HG02759 (cell line): ENCODE data around the gene SEMA7A.

Experiments used
- ATAC-seq: cut with Tn5 transposase; IDR thresholded peaks from one replicate; pipeline ENCODE4 v1.9.1; 2021; ENCODE audit warnings: mild to moderate bottlenecking, moderate library complexity; ENCODE audit not compliant: unreplicated experiment

SEMA7A gene

DNA sequence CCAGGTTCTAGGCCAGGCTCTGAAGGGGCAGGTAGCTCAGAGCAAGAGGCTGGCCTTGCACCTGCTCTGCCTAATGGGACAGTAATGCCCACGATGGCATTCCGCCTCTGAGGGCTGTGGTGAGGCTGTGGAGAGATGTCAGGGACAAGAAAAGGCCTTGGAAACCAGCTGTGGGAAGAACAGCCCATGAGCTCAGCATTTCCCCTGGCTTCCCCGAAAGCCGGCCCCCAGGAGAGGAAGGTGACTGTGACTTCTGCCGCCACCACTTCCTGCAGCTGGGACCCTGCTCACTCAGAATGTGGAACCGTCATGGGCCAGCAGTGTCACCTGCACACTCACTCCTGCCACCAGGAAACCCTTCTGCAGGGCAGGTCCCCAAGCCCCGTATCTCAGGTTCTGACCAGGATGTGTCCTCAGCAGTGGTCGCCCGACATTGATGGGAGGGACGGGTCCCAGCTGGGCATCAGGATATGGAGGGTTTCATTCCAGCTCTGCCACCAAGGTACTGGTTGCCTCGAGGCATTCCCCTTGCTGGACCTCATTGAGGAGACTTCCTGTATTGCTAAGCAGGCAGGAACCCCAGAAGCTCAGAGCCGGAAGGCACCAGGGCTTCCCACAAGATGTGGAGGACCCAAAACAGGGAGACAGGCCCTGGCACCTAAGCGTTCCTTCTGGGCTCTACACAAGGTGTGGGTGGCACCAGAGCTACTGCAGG lies 30.7 kb downstream of the SEMA7A start:
- peak; percentile 32 for ATAC-seq

DNA sequence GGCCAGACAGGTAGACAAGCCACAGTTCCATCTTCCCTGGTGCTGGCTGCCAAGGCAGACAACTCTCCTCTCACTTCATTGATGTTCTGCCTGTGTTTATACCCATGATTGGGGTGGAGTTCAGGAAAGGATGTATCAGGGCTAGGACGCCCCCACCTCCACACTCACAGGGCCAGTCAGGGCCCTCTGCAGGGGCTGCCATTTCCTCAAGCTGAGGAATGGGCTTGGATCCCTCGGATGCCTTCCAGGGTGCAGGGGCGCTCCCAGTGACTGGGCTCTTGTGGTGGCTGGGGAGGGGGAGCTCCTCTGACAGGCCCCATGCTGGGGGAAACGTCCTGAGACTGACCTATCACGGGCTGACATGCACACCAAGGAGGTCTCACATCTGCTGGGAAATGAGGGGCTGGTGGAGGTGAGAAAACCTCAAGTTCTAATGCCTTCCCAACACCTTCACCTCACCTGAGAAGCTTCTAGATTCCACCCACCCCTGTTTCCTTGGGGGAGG lies 31.4 kb downstream of the SEMA7A start:
- ATAC-seq = no peak

DNA sequence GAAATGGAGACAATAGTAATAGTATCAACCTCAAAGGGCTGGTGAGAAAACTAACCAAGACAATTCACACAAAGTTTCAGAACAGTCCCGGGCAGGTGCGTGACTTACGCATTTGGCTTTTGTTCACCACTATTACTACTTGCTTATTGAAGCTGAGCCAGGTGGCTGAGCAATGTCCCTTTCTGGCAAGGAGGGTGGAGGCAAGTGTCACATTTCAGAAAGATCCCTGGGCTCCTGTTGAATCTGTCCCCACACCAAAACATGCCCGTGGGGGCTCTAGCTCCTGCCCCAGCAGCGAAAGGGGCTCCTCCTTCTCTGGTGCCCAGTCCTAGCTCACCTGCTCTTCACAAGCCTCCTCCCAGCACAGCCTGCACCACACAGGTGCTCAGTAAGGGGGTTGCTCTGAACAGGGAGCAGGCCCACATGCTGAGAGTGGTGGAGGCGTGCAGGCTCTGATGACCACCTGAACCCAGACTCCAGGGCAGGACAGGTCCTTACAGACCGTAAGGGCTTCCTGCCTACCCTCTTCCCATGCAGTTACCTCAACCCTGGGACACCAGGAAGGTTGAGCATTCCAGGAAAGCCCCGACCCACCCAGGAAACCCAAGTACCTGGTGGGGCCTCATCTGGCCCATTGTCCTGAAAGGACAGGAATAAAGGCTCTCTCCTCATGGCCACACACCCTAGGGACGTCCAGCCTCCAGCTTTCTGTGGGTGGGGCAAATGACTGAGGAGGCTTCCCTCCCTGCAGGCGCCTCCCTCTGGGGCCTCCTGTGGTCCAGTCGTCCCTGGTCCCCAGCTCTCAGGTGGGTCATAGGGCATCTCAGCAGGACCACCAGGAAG lies 32.6 kb downstream of the SEMA7A start:
- ATAC-seq = no peak

DNA sequence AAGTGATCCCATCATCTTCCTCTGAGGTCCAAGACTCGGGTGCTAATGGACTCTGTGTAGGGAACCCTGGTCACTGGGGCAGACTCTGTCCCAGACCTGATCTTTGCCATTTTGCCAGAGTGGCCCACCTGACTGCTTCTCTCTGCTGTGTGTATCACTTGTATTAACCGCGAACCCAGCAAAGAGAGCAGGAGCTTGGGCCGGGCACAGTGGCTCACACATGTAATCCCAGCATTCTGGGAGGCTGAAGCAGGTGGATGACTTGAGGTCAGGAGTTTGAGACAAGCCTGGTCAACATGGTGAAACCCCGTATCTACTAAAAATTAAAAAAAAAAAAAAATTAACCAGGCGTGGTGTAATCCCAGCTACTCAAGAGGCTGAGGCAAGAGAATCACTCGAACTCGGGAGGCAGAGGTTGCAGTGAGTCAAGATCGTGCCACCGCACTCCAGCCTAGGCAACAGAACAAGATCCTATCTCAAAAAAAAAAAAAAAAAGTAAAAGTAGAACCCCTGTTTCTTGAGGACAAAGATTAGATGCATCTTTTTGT lies 33.4 kb downstream of the SEMA7A start:
- no peak for ATAC-seq

DNA sequence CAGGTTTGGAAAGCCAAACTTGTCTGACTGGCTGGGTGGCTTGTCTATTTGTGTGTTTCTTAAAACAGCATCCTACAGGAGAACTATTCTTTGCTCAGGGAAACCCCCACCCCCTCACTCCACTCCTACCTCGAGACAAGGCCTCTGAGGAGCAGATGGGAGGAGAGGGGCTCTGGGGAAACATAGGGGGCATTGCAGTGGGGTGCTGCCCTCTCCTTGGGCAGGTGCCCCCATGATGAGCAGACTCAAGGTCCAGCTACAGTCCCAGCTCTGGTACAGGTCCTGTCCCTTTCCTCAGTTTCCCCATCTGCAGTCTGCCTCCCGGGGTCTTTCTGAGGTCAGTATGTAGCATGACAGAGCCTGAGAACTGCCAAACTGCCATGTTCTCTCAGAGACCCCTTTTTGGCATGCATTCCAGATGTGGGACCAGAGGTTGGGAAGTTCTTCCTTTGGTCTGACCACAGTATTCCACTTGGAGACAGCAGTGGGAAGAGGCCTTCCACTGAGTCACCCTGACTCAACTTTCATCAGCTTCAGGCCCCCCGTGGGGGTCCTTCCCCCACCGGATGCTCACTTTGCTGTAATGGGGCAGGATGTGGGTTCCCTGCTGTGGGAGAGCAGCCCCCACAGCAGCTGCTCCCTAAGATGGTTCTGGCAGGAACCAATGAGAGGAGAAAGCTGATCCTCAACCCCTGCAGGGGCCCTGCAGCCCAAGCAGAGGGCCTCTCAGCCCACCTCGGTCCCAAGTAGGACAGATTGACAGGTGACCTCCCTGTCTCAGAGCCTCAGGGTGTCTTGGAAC lies 34.0 kb downstream of the SEMA7A start:
- ATAC-seq = no peak

DNA sequence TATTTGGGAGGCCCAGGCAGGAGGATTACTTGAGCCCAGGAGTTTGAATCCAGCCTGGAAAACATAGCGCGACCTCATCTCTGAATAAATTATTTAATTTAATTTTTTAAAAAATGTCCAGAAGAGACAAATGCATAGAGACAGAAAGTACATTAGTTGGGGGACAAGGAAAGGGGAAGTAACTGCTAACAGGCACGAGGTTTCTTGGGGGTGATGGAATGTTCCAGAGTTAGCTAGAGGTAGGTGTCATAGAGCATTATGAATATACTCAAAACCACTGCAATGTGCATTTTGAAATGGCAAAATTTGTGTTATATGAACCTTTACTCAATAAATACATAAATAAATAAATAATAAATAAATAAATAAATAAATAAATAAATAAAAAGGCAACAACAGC lies 34.7 kb downstream of the SEMA7A start:
- ATAC-seq = no peak

DNA sequence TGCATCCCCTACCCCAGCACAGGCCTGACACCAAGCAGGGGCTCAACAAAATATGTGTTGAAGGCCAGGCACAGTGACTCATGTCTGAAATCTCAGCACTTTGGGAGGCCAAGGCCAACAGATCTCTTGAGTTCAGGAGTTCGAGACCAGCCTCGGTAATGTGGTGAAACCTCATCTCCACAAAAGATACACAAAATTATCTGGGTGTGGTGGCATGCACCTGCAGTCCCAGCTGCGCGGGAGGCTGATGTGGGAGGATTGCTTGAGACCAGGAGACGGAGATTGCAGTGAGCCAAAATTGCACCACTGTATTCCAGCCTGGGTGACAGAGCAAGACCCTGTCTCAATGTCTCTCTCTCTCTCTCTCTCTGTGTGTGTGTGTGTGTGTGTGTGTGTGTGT lies 35.6 kb downstream of the SEMA7A start:
- ATAC-seq = no peak

DNA sequence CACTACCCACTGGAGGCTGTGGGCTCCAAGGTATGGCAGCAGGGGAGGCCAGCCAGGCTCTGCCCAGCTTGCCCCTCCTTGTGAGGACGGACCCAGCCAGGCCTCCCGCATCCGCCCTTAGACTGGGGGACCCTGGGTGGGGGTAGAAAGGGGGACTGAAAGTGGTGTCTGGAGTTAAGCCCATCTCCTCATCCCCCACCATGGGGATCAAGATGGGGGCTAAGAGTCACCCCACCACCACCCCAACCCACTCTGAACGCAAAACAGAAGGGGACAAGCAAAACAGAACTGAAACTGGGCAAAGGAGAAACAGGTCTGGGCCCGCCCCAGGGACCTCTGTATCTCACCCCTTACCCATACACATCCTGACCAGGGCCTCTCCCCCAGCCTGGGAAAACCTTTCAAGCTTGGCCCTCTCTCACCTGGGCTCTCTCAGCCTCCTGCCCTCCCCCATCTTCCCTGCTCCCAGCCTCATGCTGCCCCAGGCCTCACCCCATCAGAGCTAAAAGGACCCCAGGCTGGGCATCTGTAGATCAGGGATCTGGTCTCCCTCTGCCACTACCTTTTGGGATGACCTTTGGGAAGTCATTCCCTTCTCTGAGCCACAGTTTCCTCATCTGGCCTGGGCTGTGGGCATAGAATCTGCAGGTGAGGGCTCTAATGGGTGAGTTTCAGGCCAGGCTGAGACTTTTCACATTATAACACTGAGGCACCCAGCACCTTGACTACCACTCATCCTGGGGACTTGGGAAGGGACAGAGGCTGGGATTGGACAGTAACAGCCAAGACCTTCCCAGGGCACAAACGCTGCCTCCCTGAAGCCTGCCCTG lies 36.3 kb downstream of the SEMA7A start:
- peak; percentile 33 for ATAC-seq

DNA sequence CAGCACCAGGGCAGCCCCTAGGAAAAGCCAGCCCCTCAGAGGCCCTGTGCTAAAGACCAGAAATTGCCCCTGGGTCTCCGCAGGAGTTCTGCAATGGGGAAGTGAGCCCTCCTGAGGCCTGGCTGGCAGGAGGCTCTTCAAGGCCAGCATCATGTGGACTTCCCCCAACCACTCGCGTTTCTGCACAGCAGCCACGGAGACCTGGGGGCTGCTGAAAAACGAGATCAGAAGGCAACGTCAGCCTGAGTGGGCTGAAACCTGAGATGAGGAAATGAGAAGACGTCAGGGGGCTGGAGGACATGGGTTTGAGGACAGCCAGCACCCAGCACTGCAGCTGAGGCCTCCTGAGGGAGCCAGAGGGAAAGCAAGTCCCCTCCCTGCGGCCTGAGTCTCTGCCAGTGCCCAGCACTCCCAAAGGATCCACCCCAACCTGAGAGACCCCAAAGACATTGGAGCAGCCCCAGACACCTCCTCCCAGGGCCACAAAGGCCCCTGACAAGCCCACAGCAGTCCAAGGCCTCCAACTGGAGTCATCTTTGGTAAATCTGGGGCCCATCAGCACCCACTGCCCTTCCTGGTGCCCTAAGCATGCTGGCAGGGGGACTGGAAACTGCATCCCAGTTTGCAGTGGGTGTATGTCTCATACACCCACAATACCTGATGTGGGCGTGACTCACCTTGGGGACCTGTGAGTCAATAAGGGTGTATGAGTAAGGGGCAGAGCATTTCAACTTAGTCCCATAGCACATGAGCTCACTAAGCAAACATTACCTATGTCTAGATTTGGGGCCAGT lies 37.1 kb downstream of the SEMA7A start:
- peak; percentile 33 for ATAC-seq

DNA sequence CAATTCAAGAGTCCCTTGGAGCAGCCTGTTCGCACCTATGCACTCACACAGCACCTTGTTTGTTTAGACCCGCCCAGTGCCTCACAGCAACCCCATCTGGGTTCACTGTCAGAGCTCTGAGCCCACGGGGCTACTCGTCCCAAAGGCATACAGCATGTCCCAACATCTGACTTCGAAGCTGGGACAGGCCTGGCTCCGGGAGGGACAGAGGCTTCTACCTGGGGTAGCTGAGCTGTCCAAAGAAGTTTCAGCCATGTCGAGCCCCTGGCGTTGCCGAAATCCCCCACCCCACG lies 37.7 kb downstream of the SEMA7A start:
- no peak for ATAC-seq

DNA sequence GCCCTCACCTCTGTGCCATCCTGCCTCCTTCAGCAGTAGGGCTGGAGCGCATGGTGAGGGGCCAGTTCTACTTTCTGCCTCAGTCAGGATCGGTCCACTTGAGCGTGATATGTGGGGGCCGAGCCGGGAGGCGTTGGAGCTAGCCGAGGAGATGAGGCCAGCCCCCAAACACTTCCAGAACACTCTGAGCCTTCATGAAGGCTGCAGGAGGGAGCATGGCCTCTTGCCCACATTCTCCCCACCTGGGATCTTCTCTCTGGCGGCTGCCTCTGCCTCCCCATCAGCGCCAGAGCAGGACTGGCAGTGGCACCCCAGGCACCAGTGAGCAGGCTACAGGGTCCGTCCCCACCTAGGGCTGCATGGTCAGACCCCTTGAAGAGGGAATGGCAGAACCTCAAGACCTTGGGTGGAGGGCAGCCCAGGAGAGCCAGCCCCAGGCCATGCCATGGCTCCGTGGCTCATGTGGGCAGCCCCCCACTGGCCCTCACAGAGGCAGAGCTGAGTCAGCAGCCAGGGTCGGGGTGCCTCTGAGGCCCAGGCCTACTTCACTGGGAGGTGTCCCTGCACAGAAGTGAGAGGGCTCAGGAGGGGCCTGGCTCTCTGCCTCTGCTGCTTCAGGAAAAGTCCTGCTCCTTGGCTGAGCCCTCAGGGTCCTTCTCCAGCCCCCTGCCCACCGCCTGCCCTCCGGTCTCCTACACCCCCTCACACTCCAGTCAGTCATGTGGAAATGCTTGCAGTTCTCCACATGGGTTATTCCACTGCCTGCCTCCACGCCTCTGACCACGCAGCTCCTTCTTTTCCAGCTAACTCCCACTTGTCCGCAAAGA lies 38.2 kb downstream of the SEMA7A start:
- ATAC-seq = no peak

DNA sequence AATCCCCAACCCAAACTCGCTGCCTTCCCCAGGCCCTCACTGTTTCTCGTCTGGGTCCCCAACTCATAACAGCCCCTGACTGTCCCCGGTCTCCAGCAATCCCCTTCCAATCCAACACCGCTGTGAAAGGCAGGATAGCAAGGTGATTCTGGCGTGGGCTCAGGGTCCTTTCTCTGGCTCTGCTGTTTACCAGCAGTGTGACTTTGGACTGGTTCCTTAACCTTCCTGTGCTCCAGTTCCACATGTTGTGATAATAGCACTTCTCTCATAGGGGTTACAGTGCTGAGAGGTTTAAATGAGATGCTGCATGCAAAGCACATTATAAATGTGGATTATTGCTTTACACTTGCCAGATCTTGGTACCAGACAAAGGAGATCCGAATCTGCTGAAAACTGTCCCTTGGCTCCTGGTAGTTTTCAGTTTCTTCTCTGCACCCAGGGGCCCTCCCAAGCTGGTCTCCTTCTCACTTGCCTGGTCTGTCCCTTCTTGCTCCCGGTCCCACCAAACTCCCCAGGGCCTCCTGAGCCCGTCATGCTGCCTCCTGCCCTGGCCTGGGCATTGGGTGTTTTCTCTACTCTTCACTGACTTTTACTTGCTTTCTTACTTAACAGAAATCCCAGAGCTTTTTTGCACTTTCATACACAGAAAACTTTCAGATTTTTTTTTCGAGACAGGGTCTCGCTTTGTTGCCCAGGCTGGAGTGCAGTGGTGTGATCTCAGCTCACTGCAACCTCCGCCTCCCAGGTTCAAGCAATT lies 39.5 kb downstream of the SEMA7A start:
- ATAC-seq = no peak

DNA sequence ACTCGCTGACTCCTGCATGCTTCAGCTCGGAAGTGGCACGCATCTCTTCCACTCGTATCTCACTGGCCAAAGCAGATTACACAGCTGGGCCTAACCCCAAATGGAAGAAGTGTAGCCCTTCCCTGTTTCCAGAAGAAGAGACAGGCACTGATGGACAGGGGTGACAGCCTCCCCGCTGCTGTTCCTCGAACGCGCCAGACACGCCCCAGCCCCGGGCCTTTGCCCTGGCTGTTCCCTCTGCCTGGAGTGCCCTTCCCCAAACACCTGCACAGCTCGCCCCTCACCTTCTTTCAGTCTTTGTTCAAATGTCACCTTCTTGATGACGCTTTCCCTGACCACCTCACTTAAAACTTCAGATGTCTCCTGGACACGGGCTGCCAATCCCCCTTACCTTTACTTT lies 40.3 kb downstream of the SEMA7A start:
- no peak for ATAC-seq

DNA sequence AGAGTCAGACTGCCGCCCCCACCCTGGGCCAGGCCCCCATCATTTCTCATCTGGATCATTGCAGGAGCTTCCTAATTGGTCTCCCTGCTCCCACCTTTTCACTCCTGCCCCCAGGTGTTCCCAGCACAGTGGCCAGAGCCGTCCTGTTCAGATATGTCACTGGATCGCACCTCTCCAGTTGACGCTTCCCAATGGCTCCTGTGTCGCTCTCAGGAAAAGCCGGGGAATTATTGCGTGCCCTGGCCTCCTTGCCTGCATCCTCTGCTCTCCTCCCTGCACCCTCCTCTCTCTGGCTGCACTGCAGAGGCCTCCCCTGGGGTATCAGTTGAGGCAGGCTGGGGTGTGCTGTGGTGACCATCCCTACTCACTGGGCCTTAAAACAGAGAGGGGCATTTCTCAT lies 40.9 kb downstream of the SEMA7A start:
- no peak for ATAC-seq

DNA sequence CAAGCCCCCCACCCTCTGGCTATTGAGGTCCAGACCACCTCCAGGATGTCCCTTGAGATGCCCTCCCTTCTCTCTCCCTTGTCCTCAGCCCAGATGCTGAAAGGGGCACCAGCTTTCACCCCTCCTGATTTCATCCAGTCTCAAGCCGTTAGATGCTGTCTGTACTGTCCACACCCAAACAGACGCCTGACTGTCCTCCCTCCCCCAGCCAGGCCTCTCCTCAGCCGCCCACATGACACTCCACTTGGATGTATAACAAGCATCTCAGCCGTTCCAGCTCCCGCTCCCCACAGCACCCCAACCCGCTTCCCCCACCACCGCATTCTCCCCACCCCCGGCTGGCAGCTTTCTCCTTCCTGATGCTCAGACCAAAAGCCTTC lies 41.3 kb downstream of the SEMA7A start:
- no peak for ATAC-seq

DNA sequence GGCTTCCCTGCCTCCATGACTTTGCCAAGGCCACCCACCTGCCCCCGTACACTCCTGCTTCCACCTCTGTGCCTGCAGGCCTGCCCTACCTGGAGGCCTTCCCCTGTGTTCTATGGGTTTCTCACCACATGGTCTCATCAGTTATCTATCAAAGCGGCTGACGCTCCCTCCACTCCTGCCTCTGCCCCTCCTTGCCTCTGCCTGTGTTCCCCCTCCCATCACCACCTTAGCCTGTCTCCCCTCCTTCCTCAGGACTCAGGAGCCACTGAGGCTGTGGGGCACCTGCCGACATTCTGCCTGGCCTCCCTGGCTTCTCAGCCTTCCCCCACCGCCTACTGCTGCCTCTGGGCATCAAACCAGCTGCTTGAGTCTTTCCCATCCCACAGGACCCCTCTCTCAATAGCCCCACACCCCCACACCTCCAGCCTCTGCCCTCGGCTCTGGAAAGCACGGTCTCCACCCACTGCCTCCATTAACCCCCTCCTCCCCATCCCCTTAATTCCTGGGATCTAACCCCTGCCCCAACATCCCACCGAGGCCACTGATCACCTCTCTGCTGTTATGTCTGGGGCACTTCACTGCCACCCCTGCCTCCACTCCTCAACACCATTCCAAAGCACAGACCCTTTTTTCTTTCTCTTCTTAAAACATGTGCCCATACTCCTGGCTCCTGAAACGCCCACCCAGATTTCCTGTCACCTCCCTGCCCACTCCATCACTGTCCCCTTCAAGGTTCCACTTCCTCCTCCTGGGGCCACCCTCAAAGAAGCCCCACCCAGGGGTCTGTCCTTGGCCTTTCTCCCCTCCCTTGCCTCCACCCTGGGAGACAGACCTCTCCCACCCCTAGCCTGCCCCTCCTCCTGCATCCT lies 41.9 kb downstream of the SEMA7A start:
- ATAC-seq = no peak

DNA sequence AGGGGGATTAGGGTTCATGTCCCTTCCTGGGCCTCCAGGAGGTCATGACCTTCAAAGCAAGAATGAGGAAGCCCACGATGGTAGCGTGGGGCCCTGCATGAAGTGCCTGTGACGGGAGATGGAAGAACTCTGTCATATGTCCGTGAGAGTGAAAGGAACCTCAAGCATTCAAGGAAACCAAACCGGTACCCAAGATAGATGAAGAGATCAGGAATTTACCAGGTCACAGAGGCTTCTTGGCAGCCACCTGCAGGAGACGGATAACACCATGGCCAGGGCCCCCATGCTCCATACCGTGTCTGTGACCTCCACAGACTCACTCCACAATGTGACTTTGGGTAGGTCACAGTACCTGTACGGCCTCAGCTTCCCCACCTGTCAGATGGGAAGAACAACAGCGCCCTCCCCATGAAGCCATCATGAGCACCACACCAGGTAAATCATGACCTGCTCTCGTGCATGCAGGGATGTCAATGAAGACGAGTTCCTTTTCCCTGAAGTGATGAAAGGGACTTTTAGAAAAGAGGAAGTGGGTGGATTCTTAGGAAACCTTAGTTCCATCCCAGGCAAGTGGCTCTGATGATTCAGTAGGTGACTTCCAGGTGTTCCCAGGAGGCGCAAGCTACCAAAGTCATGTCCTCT lies 43.0 kb downstream of the SEMA7A start:
- ATAC-seq = no peak
